Inflammatory macrophage (primary cell): Measurements from ENCODE around the gene MED15.
"Not testable (repeated sequence)": the region's sequence is repeated elsewhere in the genome, so short reads cannot be mapped to it uniquely, and the experiment has no call there.

ENCODE experiments used
- DNase-seq, 2 donors: peaks; one replicate each; pipeline ENCODE4 v3.0.0-alpha.2; 2020 to 2022
- total RNA-seq, 18 experiments: gene quantifications; one replicate each; lab custom pipeline; 2026; ENCODE audit warnings: mixed read lengths in 6 of 18, inconsistent platforms in 2 of 18; lab: John Stamatoyannopoulos, UW

Gene MED15
- total RNA-seq, result 19.8 to 106 (median 48.7) reads per million in 18 experiments

GRCh38 chr22:20507253-20508066 lies at the start of gene MED15:
Gene MED15, plus strand, starts transcription at chr22:20507610. Its CDS starts 69 bp downstream, at chr22:20507679.
- DNase-seq, result peak; percentile 88 to 93

GRCh38 chr22:20458530-20459151 lies 48.8 kb upstream of the MED15 start:
- DNase-seq, result no peak

DNA sequence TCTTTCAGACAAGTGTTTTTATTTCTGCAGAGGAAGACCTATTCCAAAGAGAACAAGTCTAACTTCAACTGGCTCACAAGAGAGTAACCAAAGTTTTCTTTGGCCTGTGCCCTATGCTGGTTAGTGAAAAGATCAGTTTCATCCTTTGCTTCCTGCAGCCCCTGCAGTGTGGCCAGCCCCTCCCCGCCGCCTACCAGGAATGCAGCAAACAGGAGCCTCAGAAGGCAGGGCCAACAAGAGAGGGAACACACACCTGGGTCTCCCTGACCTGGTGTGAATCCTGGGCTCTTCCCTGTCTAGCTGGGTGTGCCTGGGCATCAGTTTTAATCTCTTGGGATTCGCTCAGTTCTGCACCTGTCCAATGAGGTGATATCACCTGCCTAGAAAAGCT lies 48.3 kb upstream of the MED15 start:
- DNase-seq, result no peak

GRCh38 chr22:20459862-20460261 lies 47.5 kb upstream of the MED15 start:
- no peak for DNase-seq

GRCh38 chr22:20463324-20464095 lies 43.9 kb upstream of the MED15 start:
- DNase-seq, result peak; percentile 46 to 66

GRCh38 chr22:20464096-20464614 lies 43.3 kb upstream of the MED15 start:
- DNase-seq, result no peak

DNA sequence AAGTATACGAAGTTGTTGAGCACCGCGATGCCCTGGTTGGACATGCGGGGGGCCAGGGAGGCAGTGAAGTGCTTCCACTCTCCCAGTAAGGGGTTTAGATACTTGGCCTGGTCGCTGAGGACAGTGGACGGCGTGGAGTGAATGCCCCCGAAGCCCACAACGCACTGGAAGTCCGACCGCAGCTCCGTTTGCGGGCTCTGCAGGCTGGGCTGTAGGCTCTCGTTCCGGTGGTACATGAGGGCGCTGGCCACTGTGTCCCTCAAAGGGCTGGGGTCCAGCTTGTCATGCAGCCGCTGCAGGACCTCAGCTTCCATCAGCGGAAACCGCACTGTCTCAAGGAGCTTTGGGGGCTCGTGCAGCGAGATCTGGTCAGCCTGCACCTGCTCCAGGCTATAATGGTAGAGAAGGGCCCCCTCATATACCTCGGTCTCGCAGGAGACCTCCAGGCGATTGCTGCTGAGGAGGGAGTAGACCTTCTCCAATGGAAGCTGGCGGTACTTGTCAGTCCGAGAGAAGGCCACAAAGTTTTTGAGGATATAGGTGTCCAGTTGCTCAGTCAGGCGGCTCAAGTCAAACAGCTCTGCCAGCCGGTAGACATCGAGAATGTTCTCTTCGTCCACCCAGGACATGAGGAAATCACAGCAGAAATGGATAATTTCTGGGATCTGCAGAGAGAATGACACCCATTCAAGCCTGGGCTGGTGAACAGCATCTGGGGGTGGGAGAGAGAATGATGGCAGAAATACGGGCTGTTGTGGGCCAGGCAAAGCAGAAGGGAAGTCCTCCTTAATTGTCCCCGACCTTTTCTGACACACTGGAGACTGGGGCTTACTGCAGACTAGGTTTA lies 42.3 kb upstream of the MED15 start:
- no peak for DNase-seq

DNA sequence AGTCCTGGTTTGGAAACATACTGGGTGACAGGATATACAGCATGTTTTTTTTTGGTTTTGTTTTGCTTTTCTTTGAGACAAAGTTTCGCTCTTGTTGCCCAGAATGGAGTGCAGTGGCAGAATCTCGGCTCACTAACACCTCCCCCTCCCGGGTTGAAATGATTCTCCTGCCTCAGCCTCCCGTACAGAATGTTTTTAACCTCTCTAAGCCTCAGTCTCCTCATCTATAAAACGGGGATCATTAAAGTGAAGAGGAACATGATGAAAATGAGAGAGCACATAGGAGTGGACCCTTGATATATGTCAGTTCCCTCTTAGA lies 41.7 kb upstream of the MED15 start:
- no peak for DNase-seq

DNA sequence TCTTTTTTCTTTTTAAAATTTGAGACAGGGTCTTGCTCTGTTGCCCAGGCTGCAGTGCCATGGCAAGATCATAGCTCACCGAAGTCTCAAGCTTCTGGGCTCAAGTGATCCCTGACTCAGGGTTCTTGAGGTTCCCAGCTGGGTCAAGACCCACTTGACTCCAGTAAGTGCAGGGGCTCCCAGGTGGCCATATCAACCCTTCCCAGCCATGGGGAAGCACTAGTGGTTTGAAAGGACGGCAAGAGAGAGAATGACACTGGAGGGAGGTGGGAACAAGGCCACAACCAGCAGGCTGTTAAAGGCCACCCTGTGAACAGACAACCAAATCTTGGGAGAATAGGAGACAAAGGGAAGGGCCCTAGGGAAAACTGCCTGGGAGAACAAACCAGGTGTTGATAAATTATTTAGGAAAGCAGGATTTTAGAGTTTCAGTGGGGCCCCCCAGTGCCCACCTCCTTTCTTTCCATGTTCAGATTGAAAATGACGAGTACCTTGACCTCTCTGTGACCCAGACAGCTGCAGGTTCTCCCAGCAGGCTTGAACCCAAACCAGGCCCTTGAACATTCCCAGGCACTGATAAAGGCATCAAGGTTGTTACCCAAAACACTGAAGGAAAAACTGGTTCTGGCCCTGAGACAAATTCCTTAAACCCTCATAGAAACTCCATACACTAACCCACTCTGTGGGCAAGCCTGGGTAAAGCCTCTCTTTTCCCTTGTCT lies 40.6 kb upstream of the MED15 start:
- no peak for DNase-seq

DNA sequence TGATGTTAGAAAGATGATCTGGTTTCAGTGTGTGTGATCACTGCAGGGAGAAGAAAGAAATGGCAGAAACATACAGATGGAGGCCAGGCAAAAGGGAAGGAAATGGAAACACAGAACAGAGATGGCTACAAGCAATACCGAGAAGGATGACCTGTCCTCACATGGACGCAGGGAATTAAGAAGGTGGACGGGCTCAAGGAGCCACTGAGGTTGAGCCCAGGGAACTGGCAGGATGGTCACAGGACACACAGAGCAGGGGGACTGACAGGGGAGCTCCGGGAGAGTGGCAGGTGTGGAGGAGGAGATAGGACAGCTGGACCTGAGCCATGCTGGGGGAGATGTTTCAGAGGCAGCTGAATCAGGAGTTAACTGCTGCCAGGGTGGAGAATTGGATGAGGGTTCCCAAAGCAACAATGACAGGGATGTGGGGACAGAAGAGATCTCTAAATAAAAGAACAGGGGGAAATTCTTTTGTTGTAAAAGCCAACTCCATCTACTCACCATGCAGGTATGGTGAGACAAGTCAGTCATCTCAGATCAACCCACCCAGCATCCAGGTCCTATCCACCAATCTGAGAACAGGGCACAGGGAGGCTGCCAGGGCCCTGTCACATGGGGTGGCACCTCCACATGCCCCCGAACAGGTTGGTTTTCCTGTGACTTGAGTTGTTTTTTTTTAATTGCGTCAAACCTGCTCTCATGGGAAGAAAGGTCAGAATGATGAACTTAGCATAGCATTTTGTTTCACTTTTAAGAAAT lies 38.1 kb upstream of the MED15 start:
- no peak for DNase-seq

DNA sequence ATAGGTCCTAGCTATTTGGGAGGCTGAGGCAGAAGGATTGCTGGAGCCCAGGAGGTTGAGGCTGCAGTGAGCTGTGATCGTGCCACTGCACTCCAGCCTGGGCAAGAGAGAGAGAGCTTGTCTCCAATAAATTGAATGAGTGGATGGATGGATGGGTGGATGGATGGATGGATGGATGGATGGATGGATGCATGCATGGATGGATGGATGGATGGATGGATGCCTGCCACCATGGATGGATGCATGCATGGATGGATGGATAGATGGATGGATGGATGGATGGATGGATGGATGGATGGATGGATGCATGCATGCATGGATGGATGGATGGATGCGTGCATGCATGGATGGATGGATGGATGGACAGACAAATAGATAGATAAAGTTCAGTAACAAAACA lies 36.9 kb upstream of the MED15 start:
- not testable (repeated sequence) for DNase-seq

DNA sequence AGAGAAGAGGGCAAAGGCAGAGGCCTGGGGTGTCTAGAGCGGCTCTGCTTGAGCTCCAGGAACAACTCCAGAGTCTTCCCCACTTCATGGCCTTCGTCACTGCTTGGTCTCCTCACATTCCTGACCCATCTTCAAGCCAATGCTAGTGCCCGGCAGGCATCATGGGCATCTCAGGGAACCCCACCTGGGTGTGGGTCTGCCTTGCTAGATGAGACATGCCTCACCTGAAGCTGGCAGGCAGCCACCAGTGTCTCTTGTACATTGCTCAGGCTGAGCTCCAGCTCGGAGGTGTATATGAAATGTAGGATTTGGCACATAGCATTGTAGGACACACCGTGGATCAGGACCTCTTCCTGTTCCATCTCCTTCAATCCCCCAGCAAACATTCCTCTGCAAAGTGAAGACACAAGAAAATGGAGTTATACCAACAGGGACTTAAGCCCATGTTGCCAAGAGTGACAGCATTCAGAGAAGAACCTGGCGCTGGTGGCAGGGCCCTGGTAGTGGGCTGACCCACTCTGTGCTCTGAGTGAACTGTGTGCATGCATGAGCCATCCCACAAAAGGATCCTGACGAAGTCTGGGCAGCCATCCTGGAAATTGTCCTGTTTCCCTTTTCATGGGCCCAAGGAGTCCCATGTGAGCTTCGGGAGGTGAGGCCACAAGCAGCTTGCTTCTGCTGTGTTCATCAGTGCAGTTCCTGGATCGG lies 36.1 kb upstream of the MED15 start:
- no peak for DNase-seq

DNA sequence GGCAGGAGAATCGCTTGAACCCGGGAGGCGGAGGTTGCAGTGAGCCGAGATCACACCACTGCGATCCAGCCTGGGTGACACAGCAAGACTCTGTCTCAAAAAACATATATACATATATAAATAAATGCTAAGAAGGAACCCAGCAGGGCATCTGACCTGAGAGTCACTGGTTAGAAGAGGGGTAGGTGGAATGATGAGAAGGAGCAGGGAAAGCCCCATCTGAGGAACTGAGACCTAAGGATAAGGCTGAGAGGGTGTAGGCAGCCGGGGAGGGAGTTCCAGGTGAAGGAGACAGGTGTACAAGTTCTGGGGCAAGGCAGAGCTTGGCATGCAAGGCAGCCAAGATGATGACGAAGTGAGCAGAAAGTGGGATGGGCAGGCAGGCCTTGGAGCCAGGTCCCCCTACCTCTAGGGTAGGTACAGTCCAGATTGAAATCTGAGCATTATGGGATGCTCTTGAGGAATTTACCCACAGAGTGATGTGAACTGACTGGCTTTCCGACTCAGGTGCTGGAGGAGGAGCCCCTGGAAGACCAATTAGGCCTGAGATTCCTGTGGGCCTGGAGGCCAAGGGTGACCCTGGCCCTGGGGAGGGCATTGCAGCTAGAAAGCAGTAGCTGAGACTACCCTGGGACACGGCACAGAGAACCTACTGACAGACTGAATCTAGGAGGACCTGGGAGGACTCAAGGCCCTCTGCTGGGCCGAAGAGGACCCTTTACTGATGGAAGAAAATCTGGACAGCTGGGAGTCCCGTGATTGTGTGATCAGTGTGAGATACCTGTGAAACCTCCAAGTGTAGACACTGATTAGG lies 34.6 kb upstream of the MED15 start:
- no peak for DNase-seq

- no peak for DNase-seq
These were observed 32.3 kb upstream of the MED15 start for GRCh38 chr22:20475115-20475436.

DNA sequence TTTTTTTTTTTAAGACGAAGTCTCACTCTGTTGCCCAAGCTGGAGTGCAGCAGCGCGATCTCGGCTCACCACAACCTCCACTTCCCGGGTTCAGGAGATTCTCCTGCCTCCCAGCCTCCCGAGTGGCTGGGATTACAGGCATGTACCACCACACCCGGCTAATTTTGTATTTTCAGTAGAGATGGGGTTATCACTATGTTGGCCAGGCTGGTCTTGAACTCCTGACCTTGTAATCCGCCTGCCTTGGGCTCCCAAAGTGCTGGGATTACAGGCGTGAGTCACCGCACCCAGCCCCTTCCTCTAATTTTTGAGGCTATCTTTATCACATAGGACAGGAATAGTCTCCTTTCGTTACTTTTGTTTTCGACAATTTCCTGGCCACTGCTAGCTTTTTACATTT lies 31.8 kb upstream of the MED15 start:
- DNase-seq, result not testable (repeated sequence)

- DNase-seq, result not testable (repeated sequence)
These were observed 29.4 kb upstream of the MED15 start for GRCh38 chr22:20478059-20478458.

- no peak for DNase-seq
These were observed 27.7 kb upstream of the MED15 start for GRCh38 chr22:20479612-20480196.

GRCh38 chr22:20483143-20483506 lies 24.3 kb upstream of the MED15 start:
- DNase-seq, result not testable (repeated sequence)

DNA sequence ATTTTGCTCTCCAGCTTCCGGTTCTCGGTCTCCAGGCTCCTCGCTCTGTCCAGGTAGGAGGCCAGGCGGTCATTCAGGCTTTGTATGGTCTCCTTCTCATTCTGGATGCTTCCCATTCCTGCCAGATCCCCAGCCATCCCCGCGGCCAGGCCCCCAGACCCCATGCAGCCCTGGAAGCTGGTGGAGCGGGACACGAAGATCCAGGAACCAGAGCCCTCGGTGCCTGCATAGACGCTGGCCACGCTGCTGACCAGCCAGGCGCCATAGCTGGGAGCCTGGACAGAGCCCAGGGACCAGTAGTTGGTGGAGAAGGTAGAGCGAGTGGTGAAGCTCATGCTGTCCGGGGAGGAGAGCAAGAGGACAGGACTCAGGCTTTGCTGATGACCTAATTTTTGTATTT lies 23.6 kb upstream of the MED15 start:
- DNase-seq, result no peak
